ENCODE data around the gene DNAJC7. TPM values are rescaled to one million over a fixed set of nuclear protein-coding genes. Genes with fewer than 3 reads are reported as not detected.

The DNAJC7 gene
- total RNA-seq, 1 donor from 2014 or later = 55.3 TPM

GRCh38 chr17:42001729-42002128 is 15.5 kb downstream of the DNAJC7 start:
- no peak overlapping the region for H3K27ac ChIP-seq (ENCODE audit: low read depth, low read length)
- peaks cover 5 to 24% (median 17%) of the 10 kb centered on the region in 3 donors for H3K4me1 ChIP-seq (ENCODE audit: control insufficient read depth in 3 of 3, insufficient read depth in 3 of 3, low read length in 3 of 3)
- no peaks in the 10 kb centered on the region for H3K9me3 ChIP-seq (ENCODE audit: control insufficient read depth in 3 of 3, low read length in 3 of 3)
- H3K9ac ChIP-seq (ENCODE audit: low read depth in 1 of 3, low read length in 3 of 3) = no peak overlapping the region
- no peaks in the 10 kb centered on the region for H3K27me3 ChIP-seq (ENCODE audit: control insufficient read depth in 3 of 3, insufficient read depth in 3 of 3, low read length in 3 of 3)
- peaks cover 16 to 45% (median 37%) of the 10 kb centered on the region in 3 donors for H3K36me3 ChIP-seq (ENCODE audit: control insufficient read depth in 3 of 3, insufficient read depth in 3 of 3, low read length in 3 of 3)
- H3K4me3 ChIP-seq (ENCODE audit: low read length in 3 of 3) = no peak overlapping the region

- peaks cover 26 to 56% (median 48%) of the 10 kb centered on the region in 3 donors for H3K36me3 ChIP-seq (ENCODE audit: control insufficient read depth in 3 of 3, insufficient read depth in 3 of 3, low read length in 3 of 3)
- H3K4me1 ChIP-seq (ENCODE audit: control insufficient read depth in 3 of 3, insufficient read depth in 3 of 3, low read length in 3 of 3) = peaks cover 5 to 24% (median 17%) of the 10 kb centered on the region in 3 donors
- no peaks in the 10 kb centered on the region for H3K27me3 ChIP-seq (ENCODE audit: control insufficient read depth in 3 of 3, insufficient read depth in 3 of 3, low read length in 3 of 3)
- H3K9ac ChIP-seq (ENCODE audit: low read depth in 1 of 3, low read length in 3 of 3) = no peak overlapping the region
- no peak overlapping the region for H3K4me3 ChIP-seq (ENCODE audit: low read length in 3 of 3)
- H3K9me3 ChIP-seq (ENCODE audit: control insufficient read depth in 3 of 3, low read length in 3 of 3) = no peaks in the 10 kb centered on the region
- H3K27ac ChIP-seq (ENCODE audit: low read depth, low read length) = peak overlapping the region; percentile 45
Observed at GRCh38 chr17:42000413-42001133, 16.7 kb downstream of the DNAJC7 start.

DNA sequence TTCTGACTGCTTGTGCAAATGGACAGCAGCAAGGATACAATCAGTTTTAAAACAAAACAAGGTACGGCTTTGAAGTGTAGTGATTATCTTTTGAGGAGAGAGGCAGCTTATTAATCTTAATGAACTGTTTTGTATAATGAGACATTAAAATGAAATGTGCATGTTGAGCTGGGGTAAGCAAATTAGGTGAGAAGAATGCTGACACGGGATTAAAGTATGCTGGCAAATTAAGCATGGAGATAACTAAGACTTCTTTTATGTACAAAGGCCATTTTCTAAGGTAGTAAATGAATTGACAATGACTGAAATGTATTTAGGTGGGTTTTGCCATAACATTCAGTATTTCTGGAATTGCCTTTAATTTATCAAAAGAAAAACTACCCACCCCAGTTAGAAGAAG is 18.7 kb downstream of the DNAJC7 start:
- H3K9me3 ChIP-seq (ENCODE audit: control insufficient read depth in 3 of 3, low read length in 3 of 3) = no peaks in the 10 kb centered on the region
- H3K27ac ChIP-seq (ENCODE audit: low read depth, low read length) = no peak overlapping the region
- no peaks in the 10 kb centered on the region for H3K27me3 ChIP-seq (ENCODE audit: control insufficient read depth in 3 of 3, insufficient read depth in 3 of 3, low read length in 3 of 3)
- H3K4me3 ChIP-seq (ENCODE audit: low read length in 3 of 3) = no peak overlapping the region
- H3K4me1 ChIP-seq (ENCODE audit: control insufficient read depth in 3 of 3, insufficient read depth in 3 of 3, low read length in 3 of 3) = peaks cover 5 to 19% (median 17%) of the 10 kb centered on the region in 3 donors
- no peak overlapping the region for H3K9ac ChIP-seq (ENCODE audit: low read depth in 1 of 3, low read length in 3 of 3)
- peaks cover 37 to 67% (median 61%) of the 10 kb centered on the region in 3 donors for H3K36me3 ChIP-seq (ENCODE audit: control insufficient read depth in 3 of 3, insufficient read depth in 3 of 3, low read length in 3 of 3)

GRCh38 chr17:41996855-41997164 is 20.4 kb downstream of the DNAJC7 start:
- no peak overlapping the region for H3K9ac ChIP-seq (ENCODE audit: low read depth in 1 of 3, low read length in 3 of 3)
- H3K36me3 ChIP-seq (ENCODE audit: control insufficient read depth in 3 of 3, insufficient read depth in 3 of 3, low read length in 3 of 3) = peaks cover 43 to 68% (median 61%) of the 10 kb centered on the region in 3 donors

DNA sequence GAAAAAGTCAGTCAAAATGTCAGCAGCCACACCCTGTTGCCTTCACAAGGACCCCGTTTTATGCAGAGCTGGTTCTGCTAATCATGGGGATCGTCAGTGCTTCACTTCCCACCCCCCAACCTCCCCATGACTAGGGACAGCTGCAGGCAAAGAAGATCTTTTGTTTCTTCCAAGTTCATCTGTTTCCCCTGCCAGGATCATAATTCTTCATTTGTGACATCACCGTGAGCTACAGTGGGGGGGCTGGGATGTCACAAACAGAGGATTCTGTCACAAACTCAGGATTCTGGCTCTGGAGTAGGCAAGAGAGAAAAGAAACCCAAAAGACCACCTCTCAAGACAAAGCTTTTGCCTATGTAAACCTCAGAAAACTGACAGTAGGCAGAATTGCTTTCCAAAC is 24.7 kb downstream of the DNAJC7 start:
- Histone ChIP-seq H3K9ac (ENCODE audit: low read depth in 1 of 3, low read length in 3 of 3) (peak overlapping the region in 1 of 3 donors; percentile 27), H3K27me3 (ENCODE audit: control insufficient read depth in 3 of 3, insufficient read depth in 3 of 3, low read length in 3 of 3) (no peaks in the 10 kb centered on the region)

More at GRCh38 chr17:41996855-41997164, 20.4 kb downstream of the DNAJC7 start:
- Histone ChIP-seq H3K4me3 (ENCODE audit: low read length in 3 of 3) (no peak overlapping the region), H3K9me3 (ENCODE audit: control insufficient read depth in 3 of 3, low read length in 3 of 3) (no peaks in the 10 kb centered on the region), H3K27me3 (ENCODE audit: control insufficient read depth in 3 of 3, insufficient read depth in 3 of 3, low read length in 3 of 3) (no peaks in the 10 kb centered on the region), H3K27ac (ENCODE audit: low read depth, low read length) (no peak overlapping the region), H3K4me1 (ENCODE audit: control insufficient read depth in 3 of 3, insufficient read depth in 3 of 3, low read length in 3 of 3) (peaks cover 3 to 22% (median 13%) of the 10 kb centered on the region in 3 donors)

DNA sequence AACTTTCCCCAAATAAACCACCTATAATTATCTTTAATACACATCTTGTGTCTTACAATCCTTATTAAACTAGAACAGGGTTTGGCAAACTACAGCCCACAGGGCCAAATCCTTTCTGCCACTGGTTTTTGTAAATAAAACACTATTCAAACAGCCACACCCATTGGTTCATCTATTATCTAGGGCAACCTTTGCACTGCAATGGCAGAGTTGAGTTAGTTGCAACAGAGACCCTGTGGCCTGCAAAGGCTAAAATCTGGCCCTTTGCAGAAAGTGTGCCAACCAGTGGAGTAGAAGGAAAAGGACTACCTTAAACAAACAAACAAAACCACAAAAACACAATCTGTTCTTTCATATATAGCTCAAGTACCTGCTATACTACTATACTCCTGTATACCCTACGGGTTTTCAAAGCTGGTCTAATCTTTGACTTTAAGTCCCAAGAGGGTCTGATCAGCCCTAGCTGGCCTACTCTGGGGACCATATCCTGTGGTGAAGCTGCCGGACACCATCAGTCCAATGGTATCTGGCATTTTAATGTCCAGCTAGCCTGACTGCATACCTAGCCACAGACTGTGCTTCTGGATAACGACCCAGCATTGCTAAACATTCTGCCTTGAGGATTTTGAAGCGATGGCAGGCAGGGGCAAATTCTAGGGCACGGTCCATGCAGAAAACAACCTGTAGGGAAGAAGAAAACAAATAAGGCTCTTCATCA is 27.4 kb downstream of the DNAJC7 start:
- H3K4me3 ChIP-seq (ENCODE audit: low read length in 3 of 3) = no peak overlapping the region
- no peak overlapping the region for H3K27ac ChIP-seq (ENCODE audit: low read depth, low read length)
- peaks cover 49 to 69% (median 60%) of the 10 kb centered on the region in 3 donors for H3K36me3 ChIP-seq (ENCODE audit: control insufficient read depth in 3 of 3, insufficient read depth in 3 of 3, low read length in 3 of 3)
- H3K9me3 ChIP-seq (ENCODE audit: control insufficient read depth in 3 of 3, low read length in 3 of 3) = no peaks in the 10 kb centered on the region
- H3K27me3 ChIP-seq (ENCODE audit: control insufficient read depth in 3 of 3, insufficient read depth in 3 of 3, low read length in 3 of 3) = no peaks in the 10 kb centered on the region
- H3K4me1 ChIP-seq (ENCODE audit: control insufficient read depth in 3 of 3, insufficient read depth in 3 of 3, low read length in 3 of 3) = peaks cover 3 to 11% (median 5%) of the 10 kb centered on the region in 3 donors
- no peak overlapping the region for H3K9ac ChIP-seq (ENCODE audit: low read depth in 1 of 3, low read length in 3 of 3)

More for the DNA sequence above, 24.7 kb downstream of the DNAJC7 start:
- Histone ChIP-seq H3K4me1 (ENCODE audit: control insufficient read depth in 3 of 3, insufficient read depth in 3 of 3, low read length in 3 of 3) (peaks cover 3 to 11% (median 5%) of the 10 kb centered on the region in 3 donors), H3K9me3 (ENCODE audit: control insufficient read depth in 3 of 3, low read length in 3 of 3) (no peaks in the 10 kb centered on the region), H3K4me3 (ENCODE audit: low read length in 3 of 3) (no peak overlapping the region), H3K27ac (ENCODE audit: low read depth, low read length) (peak overlapping the region; percentile 32), H3K36me3 (ENCODE audit: control insufficient read depth in 3 of 3, insufficient read depth in 3 of 3, low read length in 3 of 3) (peaks cover 62 to 76% (median 70%) of the 10 kb centered on the region in 3 donors)

- Histone ChIP-seq H3K4me3 (ENCODE audit: low read length in 3 of 3) (no peak overlapping the region), H3K4me1 (ENCODE audit: control insufficient read depth in 3 of 3, insufficient read depth in 3 of 3, low read length in 3 of 3) (peaks cover 3 to 11% (median 5%) of the 10 kb centered on the region in 3 donors), H3K9ac (ENCODE audit: low read depth in 1 of 3, low read length in 3 of 3) (no peak overlapping the region), H3K36me3 (ENCODE audit: control insufficient read depth in 3 of 3, insufficient read depth in 3 of 3, low read length in 3 of 3) (peaks cover 52 to 72% (median 65%) of the 10 kb centered on the region in 3 donors), H3K27ac (ENCODE audit: low read depth, low read length) (no peak overlapping the region), H3K27me3 (ENCODE audit: control insufficient read depth in 3 of 3, insufficient read depth in 3 of 3, low read length in 3 of 3) (no peaks in the 10 kb centered on the region), H3K9me3 (ENCODE audit: control insufficient read depth in 3 of 3, low read length in 3 of 3) (no peaks in the 10 kb centered on the region)
Observed at GRCh38 chr17:41988418-41988817, 28.8 kb downstream of the DNAJC7 start.

GRCh38 chr17:41987642-41988041 is 29.6 kb downstream of the DNAJC7 start:
- Histone ChIP-seq H3K36me3 (ENCODE audit: control insufficient read depth in 3 of 3, insufficient read depth in 3 of 3, low read length in 3 of 3) (peaks cover 50 to 73% (median 66%) of the 10 kb centered on the region in 3 donors), H3K27me3 (ENCODE audit: control insufficient read depth in 3 of 3, insufficient read depth in 3 of 3, low read length in 3 of 3) (no peaks in the 10 kb centered on the region), H3K4me3 (ENCODE audit: low read length in 3 of 3) (no peak overlapping the region), H3K27ac (ENCODE audit: low read depth, low read length) (no peak overlapping the region), H3K4me1 (ENCODE audit: control insufficient read depth in 3 of 3, insufficient read depth in 3 of 3, low read length in 3 of 3) (peaks cover 3 to 8% (median 3%) of the 10 kb centered on the region in 3 donors), H3K9me3 (ENCODE audit: control insufficient read depth in 3 of 3, low read length in 3 of 3) (no peaks in the 10 kb centered on the region), H3K9ac (ENCODE audit: low read depth in 1 of 3, low read length in 3 of 3) (no peak overlapping the region)

- Histone ChIP-seq H3K27ac (ENCODE audit: low read depth, low read length) (no peak overlapping the region), H3K36me3 (ENCODE audit: control insufficient read depth in 3 of 3, insufficient read depth in 3 of 3, low read length in 3 of 3) (peaks cover 56 to 73% (median 70%) of the 10 kb centered on the region in 3 donors), H3K27me3 (ENCODE audit: control insufficient read depth in 3 of 3, insufficient read depth in 3 of 3, low read length in 3 of 3) (no peaks in the 10 kb centered on the region), H3K4me3 (ENCODE audit: low read length in 3 of 3) (no peak overlapping the region), H3K9me3 (ENCODE audit: control insufficient read depth in 3 of 3, low read length in 3 of 3) (no peaks in the 10 kb centered on the region), H3K9ac (ENCODE audit: low read depth in 1 of 3, low read length in 3 of 3) (no peak overlapping the region), H3K4me1 (ENCODE audit: control insufficient read depth in 3 of 3, insufficient read depth in 3 of 3, low read length in 3 of 3) (peaks cover 0 to under 1% (median 0%) of the 10 kb centered on the region in 3 donors)
Observed at GRCh38 chr17:41986634-41987033, 30.6 kb downstream of the DNAJC7 start.

DNA sequence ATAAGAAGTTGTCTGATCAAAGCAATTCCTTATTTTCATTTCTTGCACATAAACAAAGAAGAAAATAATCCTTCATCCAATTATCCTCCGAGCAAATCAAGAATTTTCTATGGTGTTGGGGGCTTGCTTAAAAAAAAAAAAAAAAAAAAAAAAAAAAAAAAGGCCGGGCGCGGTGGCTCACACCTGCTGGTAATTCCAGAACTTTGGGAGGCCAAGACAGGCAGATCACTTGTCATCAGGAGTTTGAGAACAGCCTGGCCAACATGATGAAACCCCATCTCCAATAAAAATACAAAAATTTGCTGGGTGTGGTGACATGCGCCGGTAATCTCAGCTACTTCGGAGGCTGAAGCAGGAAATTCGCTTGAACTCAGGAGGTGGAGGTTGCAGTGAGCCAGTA is 31.3 kb downstream of the DNAJC7 start:
- no peaks in the 10 kb centered on the region for H3K27me3 ChIP-seq (ENCODE audit: control insufficient read depth in 3 of 3, insufficient read depth in 3 of 3, low read length in 3 of 3)
- H3K9me3 ChIP-seq (ENCODE audit: control insufficient read depth in 3 of 3, low read length in 3 of 3) = no peaks in the 10 kb centered on the region
- H3K9ac ChIP-seq (ENCODE audit: low read depth in 1 of 3, low read length in 3 of 3) = no peak overlapping the region
- H3K36me3 ChIP-seq (ENCODE audit: control insufficient read depth in 3 of 3, insufficient read depth in 3 of 3, low read length in 3 of 3) = peaks cover 56 to 74% (median 70%) of the 10 kb centered on the region in 3 donors
- H3K27ac ChIP-seq (ENCODE audit: low read depth, low read length) = no peak overlapping the region
- no peaks in the 10 kb centered on the region for H3K4me1 ChIP-seq (ENCODE audit: control insufficient read depth in 3 of 3, insufficient read depth in 3 of 3, low read length in 3 of 3)
- H3K4me3 ChIP-seq (ENCODE audit: low read length in 3 of 3) = no peak overlapping the region
